Neural progenitor cell (in vitro differentiated cells): Measurements from ENCODE around the gene FMNL2. TPM values are rescaled to one million over a fixed set of nuclear protein-coding genes. Genes with fewer than 3 reads are reported as not detected.

Source experiments
- DNase-seq: peaks from one replicate; pipeline ENCODE4 v3.0.0-alpha.2; 2016; ENCODE audit warnings: low spot score
- H2AFZ ChIP-seq: fragments of 200-600 bp; sonication (generic); replicated peaks from 2 replicates; pipeline ENCODE4 v1.6.1; 2016; ENCODE audit warnings: antibody characterized with exemption
- H3F3A ChIP-seq: fragments of 200-600 bp; sonication (generic); 2 replicates; pipeline ENCODE4 v1.6.1; 2016; ENCODE audit warnings: antibody characterized with exemption, low read depth
- H3K27ac ChIP-seq: fragments of 200-600 bp; sonication (generic); 2 replicates; pipeline ENCODE4 v1.5.1; 2016; ENCODE audit warnings: mild to moderate bottlenecking
- H3K27me3 ChIP-seq: fragments of 200-600 bp; sonication (generic); 2 replicates; pipeline ENCODE4 v1.6.1; 2016; ENCODE audit warnings: mild to moderate bottlenecking, moderate library complexity
- H3K36me3 ChIP-seq: fragments of 200-600 bp; sonication (generic); 2 replicates; pipeline ENCODE4 v1.5.1; 2016
- H3K4me1 ChIP-seq: fragments of 200-600 bp; sonication (generic); 2 replicates; pipeline ENCODE4 v1.6.1; 2016; ENCODE audit warnings: mixed run types
- H3K4me2 ChIP-seq: fragments of 200-600 bp; sonication (generic); 2 replicates; pipeline ENCODE4 v1.6.1; 2016
- H3K4me3 ChIP-seq: fragments of 200-600 bp; sonication (generic); 2 replicates; pipeline ENCODE4 v1.5.1; 2016
- H3K79me2 ChIP-seq: fragments of 200-600 bp; sonication (generic); 2 replicates; pipeline ENCODE4 v1.6.1; 2016; ENCODE audit warnings: low read depth
- H3K9ac ChIP-seq: fragments of 200-600 bp; sonication (generic); 2 replicates; pipeline ENCODE4 v1.6.1; 2016
- H3K9me3 ChIP-seq: fragments of 200-600 bp; sonication (generic); 2 replicates; pipeline ENCODE4 v1.5.1; 2016; ENCODE audit warnings: low read depth
- H4K20me1 ChIP-seq: fragments of 200-600 bp; sonication (generic); 2 replicates; pipeline ENCODE4 v1.6.1; 2016; ENCODE audit warnings: low read depth
- H3K27ac Mint-ChIP-seq: 3 replicates; pipeline ENCODE4 v1.8.0; 2021; ENCODE audit warnings: mixed read lengths
- H3K27me3 Mint-ChIP-seq: 2 replicates; pipeline ENCODE4 v1.8.0; 2022; ENCODE audit warnings: low read depth, mild to moderate bottlenecking, inconsistent platforms, moderate library complexity, mixed read lengths; ENCODE audit not compliant: insufficient read depth
- H3K36me3 Mint-ChIP-seq: 3 replicates; pipeline ENCODE4 v1.8.0; 2021; ENCODE audit warnings: mixed read lengths
- H3K4me1 Mint-ChIP-seq: 3 replicates; pipeline ENCODE4 v1.8.0; 2021; ENCODE audit warnings: mixed read lengths
- H3K4me3 Mint-ChIP-seq: 3 replicates; pipeline ENCODE4 v1.8.0; 2021; ENCODE audit warnings: mild to moderate bottlenecking, moderate library complexity, mixed read lengths
- H3K9me3 Mint-ChIP-seq: 3 replicates; pipeline ENCODE4 v1.8.0; 2020; ENCODE audit warnings: mixed read lengths
- CTCF ChIP-seq: fragments of 200-600 bp; sonication (generic); IDR thresholded peaks from 2 replicates; pipeline ENCODE4 v1.5.1; 2017; ENCODE audit warnings: antibody characterized with exemption, mild to moderate bottlenecking
- EZH2 ChIP-seq: fragments of 200-600 bp; sonication (generic); IDR thresholded peaks from 2 replicates; pipeline ENCODE4 v1.6.1; 2017; ENCODE audit warnings: antibody characterized with exemption, mild to moderate bottlenecking, moderate library complexity
- EZH2phosphoT487 ChIP-seq: fragments of 200-600 bp; sonication (generic); IDR thresholded peaks from 2 replicates; pipeline ENCODE4 v1.6.1; 2017; ENCODE audit warnings: antibody characterized with exemption
- total RNA-seq: library from RNA; depleted of rRNA; stranded (reverse); fragments of >200 nt; gene quantifications from 2 replicates; pipeline ENCODE4 v1.2.3, GENCODE V29; 2015; ENCODE audit warnings: low replicate concordance

FMNL2 gene
- total RNA-seq, 1 donor from 2014 or later: 99.7 TPM

DNA sequence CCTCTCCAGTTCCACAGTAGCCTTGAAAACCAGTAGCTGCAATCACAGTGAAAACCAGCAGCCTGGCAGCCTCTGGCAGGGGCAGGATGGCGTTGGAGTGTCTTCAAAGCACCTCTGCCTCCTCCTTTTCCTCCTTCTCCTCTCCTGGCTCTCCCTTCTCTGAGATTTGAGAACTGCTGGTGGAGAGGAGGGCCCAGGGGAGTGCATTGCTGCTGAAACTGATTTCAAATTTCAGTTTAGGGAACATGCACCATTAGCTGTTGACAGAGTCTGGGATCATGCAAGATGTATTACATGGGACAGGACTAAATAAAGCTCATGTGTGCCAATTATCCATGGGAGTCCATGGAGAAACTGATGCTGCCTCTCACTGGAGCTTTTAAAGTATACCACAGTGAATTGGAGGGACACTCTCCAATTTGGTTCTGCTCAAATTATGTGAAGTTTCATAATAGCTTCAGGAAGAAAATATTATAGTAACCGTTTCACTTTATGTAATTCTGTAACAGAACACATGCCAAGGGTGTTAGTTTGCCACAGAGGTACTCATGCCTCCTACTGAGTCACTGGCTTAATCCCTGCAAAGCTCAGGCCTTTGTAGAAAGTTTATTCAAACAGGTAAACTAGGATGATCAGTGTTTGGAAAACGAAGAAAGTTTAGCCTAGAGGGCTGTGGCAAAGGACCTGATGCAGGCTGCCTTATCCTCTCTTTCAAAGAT lies 236.2 kb downstream of the FMNL2 start:
- no peaks in the 10 kb centered on the region for H3K27me3 Mint-ChIP-seq
- TF ChIP-seq EZH2: no peak
- no peak for TF ChIP-seq EZH2phosphoT487
- TF ChIP-seq CTCF: no peak

GRCh38 chr2:152572031-152572430 lies 237.1 kb downstream of the FMNL2 start:
- no peak overlapping the region for H2AFZ ChIP-seq
- no peak overlapping the region for H3K4me3 ChIP-seq
- peaks cover 12% of the 10 kb centered on the region for H3K4me1 Mint-ChIP-seq
- H3K4me2 ChIP-seq: no peak overlapping the region
- H3K4me3 Mint-ChIP-seq: no peak overlapping the region
- no peaks in the 10 kb centered on the region for H3K36me3 ChIP-seq
- no peaks in the 10 kb centered on the region for H3K27me3 Mint-ChIP-seq
- H3K4me1 ChIP-seq: peaks cover 18% of the 10 kb centered on the region
- no peak overlapping the region for H3K27ac ChIP-seq
- H3K9ac ChIP-seq: no peak overlapping the region
- no peaks in the 10 kb centered on the region for H3K27me3 ChIP-seq
- no peaks in the 10 kb centered on the region for H3K9me3 ChIP-seq
- H3K9me3 Mint-ChIP-seq: no peaks in the 10 kb centered on the region
- TF ChIP-seq EZH2phosphoT487 (no peak), CTCF (no peak), EZH2 (no peak)
- peaks cover 10% of the 10 kb centered on the region for H3F3A ChIP-seq
- peaks cover 16% of the 10 kb centered on the region for H3K79me2 ChIP-seq
- H4K20me1 ChIP-seq: peaks cover 17% of the 10 kb centered on the region
- peaks cover 8% of the 10 kb centered on the region for H3K36me3 Mint-ChIP-seq
- no peak overlapping the region for H3K27ac Mint-ChIP-seq
- DNase-seq: no peak

More for the DNA sequence above, 236.2 kb downstream of the FMNL2 start:
- Histone ChIP-seq H3K4me3 (no peak overlapping the region), H3K4me1 (peaks cover 18% of the 10 kb centered on the region), H3K27ac (no peak overlapping the region), H4K20me1 (peaks cover 20% of the 10 kb centered on the region), H3K4me2 (no peak overlapping the region), H3K27me3 (no peaks in the 10 kb centered on the region), H3F3A (peaks cover 10% of the 10 kb centered on the region), H3K36me3 (no peaks in the 10 kb centered on the region), H3K9ac (no peak overlapping the region), H3K79me2 (peaks cover 16% of the 10 kb centered on the region), H3K9me3 (no peaks in the 10 kb centered on the region), H2AFZ (no peak overlapping the region)
- Mint-ChIP-seq H3K4me1 (peaks cover 12% of the 10 kb centered on the region), H3K9me3 (no peaks in the 10 kb centered on the region), H3K4me3 (no peak overlapping the region), H3K27ac (no peak overlapping the region), H3K36me3 (peaks cover 8% of the 10 kb centered on the region)
- DNase-seq: no peak

GRCh38 chr2:152573168-152573567 lies 238.2 kb downstream of the FMNL2 start:
- Mint-ChIP-seq H3K4me1 (peaks cover 12% of the 10 kb centered on the region), H3K27me3 (no peaks in the 10 kb centered on the region), H3K4me3 (no peak overlapping the region), H3K9me3 (no peaks in the 10 kb centered on the region), H3K36me3 (peaks cover 8% of the 10 kb centered on the region), H3K27ac (no peak overlapping the region)
- H3K4me1 ChIP-seq: peaks cover 18% of the 10 kb centered on the region
- no peak overlapping the region for H2AFZ ChIP-seq
- H3K4me2 ChIP-seq: no peak overlapping the region
- H3K36me3 ChIP-seq: no peaks in the 10 kb centered on the region
- H4K20me1 ChIP-seq: peaks cover 16% of the 10 kb centered on the region
- H3K9me3 ChIP-seq: no peaks in the 10 kb centered on the region
- TF ChIP-seq EZH2phosphoT487 (no peak), CTCF (no peak), EZH2 (no peak)
- H3K27me3 ChIP-seq: no peaks in the 10 kb centered on the region
- no peak overlapping the region for H3K4me3 ChIP-seq
- DNase-seq: no peak
- H3K27ac ChIP-seq: no peak overlapping the region
- H3K9ac ChIP-seq: no peak overlapping the region
- peaks cover 10% of the 10 kb centered on the region for H3F3A ChIP-seq
- peaks cover 8% of the 10 kb centered on the region for H3K79me2 ChIP-seq
